Sigmoid colon (tissue), 7 donors: ENCODE results near the gene NECTIN2. TPM values are rescaled to one million over a fixed set of nuclear protein-coding genes. Genes with fewer than 3 reads are reported as not detected.

Source experiments
- DNase-seq: peaks from one replicate; pipeline ENCODE4 v3.0.0-alpha.2; 2019
- H3K27ac ChIP-seq, 4 donors: fragments of 200-600 bp; sonication (generic); one replicate each; pipeline ENCODE4 v1.5.1; 2016 to 2019; ENCODE audit warnings: mild to moderate bottlenecking in 1 of 4
- H3K27me3 ChIP-seq, 3 donors: fragments of 200-600 bp; sonication (generic); one replicate each; pipeline ENCODE4 v1.5.1; 2019; ENCODE audit warnings: mild to moderate bottlenecking in 1 of 3
- H3K36me3 ChIP-seq, 4 donors: fragments of 200-600 bp; sonication (generic); one replicate each; pipeline ENCODE4 v1.5.1; 2016 to 2019
- H3K4me1 ChIP-seq, 4 donors: fragments of 200-600 bp; sonication (generic); one replicate each; pipeline ENCODE4 v1.5.1; 2017 to 2019
- H3K4me3 ChIP-seq, 4 donors: fragments of 200-600 bp; sonication (generic); one replicate each; pipeline ENCODE4 v1.5.1; 2017 to 2019; ENCODE audit warnings: mild to moderate bottlenecking in 2 of 4, moderate library complexity in 1 of 4
- H3K9me3 ChIP-seq, 4 donors: fragments of 200-600 bp in 3 of 4; sonication (generic) in 3 of 4; one replicate each; pipeline versions ENCODE4 v1.5.1 to v1.6.1; 2013 to 2019
- EP300 ChIP-seq, 4 donors: sonication (generic); formaldehyde crosslinking; IDR thresholded peaks; one replicate each; pipeline ENCODE4 v1.6.1; 2017; ENCODE audit warnings: antibody characterized with exemption in 4 of 4
- POLR2A ChIP-seq, 2 donors: fragments of 450-650 bp; IDR thresholded peaks; one replicate each; pipeline ENCODE4 v1.6.1; 2016; ENCODE audit warnings: antibody characterized with exemption in 2 of 2, mild to moderate bottlenecking in 2 of 2, moderate library complexity in 2 of 2
- POLR2AphosphoS5 ChIP-seq, 4 donors: sonication (generic); formaldehyde crosslinking; IDR thresholded peaks; one replicate each; pipeline ENCODE4 v1.6.1; 2017; ENCODE audit warnings: antibody characterized with exemption in 4 of 4
- WGBS, 2 donors: extraction: QIAGEN DNeasy Blood & Tissue Kit; methylation state at CpG; one replicate each; pipeline ENCODE4 v1.1.7; 2013; 5-methylcytosine and 5-hydroxymethylcytosine counted together
- intact Hi-C: fragments of 100-400 bp; cut with DNase I; formaldehyde crosslinking; loops from one replicate; pipeline ENCODE4 v1.15.1; 2023
- polyA plus RNA-seq, 3 donors: library from polyadenylated mRNA; stranded (reverse); fragments of 200-250 nt; gene quantifications; one replicate each; pipeline ENCODE4 v1.2.3, GENCODE V29; 2013
- total RNA-seq, 4 donors: library from RNA; depleted of rRNA; stranded (reverse); fragments of >200 nt; gene quantifications; one replicate each; pipeline ENCODE4 v1.1.0, GENCODE V29; 2016
- TF ChIP-seq, protein P1 (sequence below), 4 experiments: fragments of 450-650 bp in 3 of 4; fragments of 200-600 bp in 1 of 4; IDR thresholded peaks; one replicate each; pipeline ENCODE4 v1.5.1; 2016 to 2019; ENCODE audit warnings: antibody characterized with exemption in 4 of 4, mild to moderate bottlenecking in 3 of 4, moderate library complexity in 2 of 4
- donor health status: healthy with polysubstance abuse.
- donor health status: Bipolar disorder and iron deficiency.
- donor health status: healthy.

The NECTIN2 gene
- total and polyA plus RNA-seq, 7 donors = 15.6 to 68.6 (median 27.3) TPM

DNA sequence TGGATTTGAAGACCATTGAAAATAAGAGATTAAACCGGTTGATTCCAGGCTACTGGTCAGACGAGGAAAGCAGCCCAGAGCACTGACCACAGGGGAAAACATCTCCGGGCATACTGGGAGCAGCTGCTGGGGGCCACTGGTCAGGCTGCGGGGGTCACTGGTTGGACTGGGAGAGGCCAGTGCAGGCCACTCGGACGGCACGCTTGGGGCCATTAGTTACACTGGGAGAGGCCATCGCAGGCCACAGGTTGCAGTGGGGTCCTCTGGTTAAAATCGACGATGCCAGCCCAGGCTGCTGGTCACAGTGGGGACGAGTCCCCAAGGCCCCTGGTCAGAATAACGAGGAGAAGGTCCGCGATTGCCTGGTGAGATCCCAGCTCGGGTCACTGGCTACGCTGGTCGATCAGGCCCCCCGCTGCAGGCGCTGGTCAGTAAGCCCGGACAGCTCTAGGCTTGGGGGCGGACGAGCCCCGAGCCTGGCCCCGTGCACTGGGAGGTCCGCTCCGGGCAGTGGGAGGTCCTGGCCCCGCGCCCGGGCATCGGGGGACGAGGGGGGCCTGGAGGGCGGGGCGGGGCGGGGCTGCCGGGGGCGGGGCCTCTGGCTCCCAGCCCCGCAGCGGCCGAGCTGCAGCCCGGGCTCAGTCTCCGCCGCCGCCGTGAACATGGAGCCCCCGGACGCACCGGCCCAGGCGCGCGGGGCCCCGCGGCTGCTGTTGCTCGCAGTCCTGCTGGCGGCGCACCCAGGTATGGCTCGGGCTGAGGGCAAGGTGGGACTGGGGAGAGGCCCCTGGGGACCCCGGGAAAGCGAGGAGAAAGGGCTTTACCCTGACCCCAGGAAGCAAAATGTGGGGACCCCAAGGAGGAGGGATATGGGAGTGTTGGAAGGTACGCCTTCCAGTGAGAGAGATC lies 37.4 kb upstream of the NECTIN2 start, which contains the start of gene BCAM:
Gene BCAM (plus strand): TSS at position 641 of the 909 bp plus-strand sequence. CDS start 22 bp downstream, at position 663.
- no peak for TF ChIP-seq EP300 (IDR thresholded peaks at IDR 0.05)
- peak in 3 of 4 donors; percentile 23 to 54 (median 48) for TF ChIP-seq POLR2AphosphoS5 (IDR thresholded peaks at IDR 0.05)
- WGBS, 2 donors = 2 to 3% methylated on average over 59 of the region's 59 CpGs
- peak; percentile 91 for DNase-seq
- peaks cover 0 to 28% (median 20%) of the 10 kb centered on the region in 4 donors for H3K4me1 ChIP-seq
- H3K9me3 ChIP-seq = no peaks in the 10 kb centered on the region
- no peaks in the 10 kb centered on the region for H3K36me3 ChIP-seq
- intact Hi-C loops = loop anchor here (2.0 kb wide), 1 partner anchor 36 kb away; no protein-coding TSS in a partner anchor
- peak within 1 kb of the TSS; percentile 49 to 77 (median 59) for H3K27ac ChIP-seq
- no peaks in the 10 kb centered on the region for H3K27me3 ChIP-seq
- H3K4me3 ChIP-seq = peak within 1 kb of the TSS; percentile 34 to 55 (median 52)

DNA sequence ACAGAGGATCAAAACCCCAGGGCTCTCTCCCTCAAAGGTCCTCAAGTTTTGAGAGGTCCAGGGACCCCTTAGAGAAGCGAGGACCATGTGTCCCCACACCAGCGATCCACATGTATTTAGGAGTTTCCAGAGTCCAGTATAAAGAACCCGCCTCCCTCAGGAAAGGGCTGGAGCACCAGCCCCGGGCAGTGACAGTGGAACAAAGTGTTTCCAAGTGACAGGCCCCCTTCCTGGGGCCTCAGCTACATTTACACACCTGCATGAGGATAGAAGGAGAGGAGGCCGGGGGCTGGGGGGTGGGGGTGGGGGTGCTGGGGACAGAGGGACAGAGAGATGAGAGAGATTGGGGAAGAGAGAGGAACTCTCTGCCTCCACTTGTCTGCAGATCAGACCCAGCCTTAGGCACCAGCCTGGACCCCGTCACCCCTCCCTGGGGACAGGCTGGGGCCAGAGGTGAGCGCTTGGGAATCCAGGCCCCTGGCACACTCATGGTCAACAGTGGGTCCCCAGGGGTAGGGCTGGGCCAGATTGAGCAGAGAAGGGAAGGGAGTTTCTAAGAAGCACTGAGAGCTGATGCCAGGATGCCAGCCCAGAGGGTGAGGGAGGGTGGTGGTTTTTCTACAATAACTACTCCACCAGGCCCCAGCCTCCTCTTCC lies 36.4 kb upstream of the NECTIN2 start:
- H3K9me3 ChIP-seq = no peaks in the 10 kb centered on the region
- H3K4me3 ChIP-seq = peak overlapping the region in 3 of 4 donors; percentile 50 to 55 (median 54)
- peaks cover 0 to 28% (median 20%) of the 10 kb centered on the region in 4 donors for H3K4me1 ChIP-seq
- no peaks in the 10 kb centered on the region for H3K36me3 ChIP-seq
- peak overlapping the region; percentile 49 to 77 (median 59) for H3K27ac ChIP-seq
- intact Hi-C loops = loop anchor here (2.0 kb wide), 1 partner anchor 35 kb away; no protein-coding TSS in a partner anchor
- no peaks in the 10 kb centered on the region for H3K27me3 ChIP-seq
- WGBS, 2 donors = 25 to 53% methylated on average over 7 of the region's 7 CpGs
- DNase-seq = no peak
- no peak for TF ChIP-seq POLR2AphosphoS5 (IDR thresholded peaks at IDR 0.05)
- TF ChIP-seq POLR2A (IDR thresholded peaks at IDR 0.05) = no peak

DNA sequence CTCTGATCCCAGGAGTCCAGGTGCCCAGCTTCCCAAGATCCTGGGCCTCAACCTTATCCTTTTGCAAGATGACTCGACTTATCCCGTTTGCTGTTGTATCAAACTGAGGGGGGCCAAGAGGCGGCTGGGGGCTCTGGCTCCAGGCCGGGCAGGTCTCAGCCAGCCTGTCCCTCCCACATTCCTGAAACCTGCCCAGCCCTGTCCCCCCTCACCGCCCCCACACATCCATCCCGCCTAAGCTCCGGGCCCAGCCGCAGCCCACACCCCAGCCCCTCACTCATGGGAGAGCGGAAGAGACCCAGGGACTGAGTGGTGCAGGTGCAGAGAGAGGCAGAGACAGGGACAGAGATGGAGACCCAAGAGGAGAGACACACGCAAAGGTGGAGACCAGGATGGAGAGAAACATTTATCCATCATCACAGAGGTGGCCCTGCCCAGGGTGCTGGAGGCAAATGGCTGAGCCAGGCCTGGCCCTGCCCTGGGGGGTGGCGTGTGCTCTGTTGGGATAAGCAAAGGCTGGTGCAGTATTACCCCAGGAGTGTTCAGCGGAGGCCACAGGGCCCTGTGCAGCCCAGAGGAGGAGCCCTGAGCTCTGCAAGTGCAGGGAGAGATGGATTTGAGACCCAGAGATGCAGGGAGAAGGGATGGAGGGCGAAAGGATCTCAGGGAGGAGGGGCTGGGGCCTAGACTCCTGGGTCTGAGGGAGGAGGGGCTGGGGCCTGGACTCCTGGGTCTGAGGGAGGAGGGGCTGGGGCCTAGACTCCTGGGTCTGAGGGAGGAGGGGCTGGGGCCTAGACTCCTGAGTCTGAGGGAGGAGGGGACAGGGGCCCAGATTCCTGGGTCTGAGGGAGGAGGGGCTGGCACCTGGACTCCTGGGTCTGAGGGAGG lies 35.6 kb upstream of the NECTIN2 start:
- TF ChIP-seq EP300 (IDR thresholded peaks at IDR 0.05) (no peak), POLR2AphosphoS5 (IDR thresholded peaks at IDR 0.05) (no peak), POLR2A (IDR thresholded peaks at IDR 0.05) (no peak)
- TF ChIP-seq, protein P1, sequence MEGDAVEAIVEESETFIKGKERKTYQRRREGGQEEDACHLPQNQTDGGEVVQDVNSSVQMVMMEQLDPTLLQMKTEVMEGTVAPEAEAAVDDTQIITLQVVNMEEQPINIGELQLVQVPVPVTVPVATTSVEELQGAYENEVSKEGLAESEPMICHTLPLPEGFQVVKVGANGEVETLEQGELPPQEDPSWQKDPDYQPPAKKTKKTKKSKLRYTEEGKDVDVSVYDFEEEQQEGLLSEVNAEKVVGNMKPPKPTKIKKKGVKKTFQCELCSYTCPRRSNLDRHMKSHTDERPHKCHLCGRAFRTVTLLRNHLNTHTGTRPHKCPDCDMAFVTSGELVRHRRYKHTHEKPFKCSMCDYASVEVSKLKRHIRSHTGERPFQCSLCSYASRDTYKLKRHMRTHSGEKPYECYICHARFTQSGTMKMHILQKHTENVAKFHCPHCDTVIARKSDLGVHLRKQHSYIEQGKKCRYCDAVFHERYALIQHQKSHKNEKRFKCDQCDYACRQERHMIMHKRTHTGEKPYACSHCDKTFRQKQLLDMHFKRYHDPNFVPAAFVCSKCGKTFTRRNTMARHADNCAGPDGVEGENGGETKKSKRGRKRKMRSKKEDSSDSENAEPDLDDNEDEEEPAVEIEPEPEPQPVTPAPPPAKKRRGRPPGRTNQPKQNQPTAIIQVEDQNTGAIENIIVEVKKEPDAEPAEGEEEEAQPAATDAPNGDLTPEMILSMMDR (IDR thresholded peaks at IDR 0.05) = no peak
- H3K36me3 ChIP-seq = no peaks in the 10 kb centered on the region
- H3K27me3 ChIP-seq = no peaks in the 10 kb centered on the region
- peak overlapping the region in 2 of 4 donors; percentile 54 to 55 for H3K4me3 ChIP-seq
- intact Hi-C loops = no loop called here
- H3K4me1 ChIP-seq = peaks cover 0 to 28% (median 20%) of the 10 kb centered on the region in 4 donors
- DNase-seq = no peak
- no peaks in the 10 kb centered on the region for H3K9me3 ChIP-seq
- 71 to 87% methylated on average over 13 of the region's 13 CpGs for WGBS, 2 donors
- no peak overlapping the region for H3K27ac ChIP-seq

DNA sequence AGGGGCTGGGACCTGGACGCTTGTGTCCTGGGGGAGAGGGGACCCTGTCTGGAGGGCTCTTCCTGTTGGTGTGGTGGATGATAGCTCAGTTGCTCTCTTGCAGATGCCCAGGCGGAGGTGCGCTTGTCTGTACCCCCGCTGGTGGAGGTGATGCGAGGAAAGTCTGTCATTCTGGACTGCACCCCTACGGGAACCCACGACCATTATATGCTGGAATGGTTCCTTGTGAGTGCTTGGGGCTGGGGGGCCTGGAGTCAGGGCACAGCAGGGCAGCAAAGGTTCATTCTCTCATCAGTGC lies 35.0 kb upstream of the NECTIN2 start:
- H3K36me3 ChIP-seq = no peaks in the 10 kb centered on the region
- H3K4me3 ChIP-seq = no peak overlapping the region
- peaks cover 0 to 28% (median 20%) of the 10 kb centered on the region in 4 donors for H3K4me1 ChIP-seq
- TF ChIP-seq POLR2A (IDR thresholded peaks at IDR 0.05) = no peak
- TF ChIP-seq POLR2AphosphoS5 (IDR thresholded peaks at IDR 0.05) = no peak
- TF ChIP-seq EP300 (IDR thresholded peaks at IDR 0.05) = no peak
- TF ChIP-seq, protein P1 (IDR thresholded peaks at IDR 0.05) = no peak
- H3K27ac ChIP-seq = no peak overlapping the region
- intact Hi-C loops = no loop called here
- DNase-seq = no peak
- H3K27me3 ChIP-seq = no peaks in the 10 kb centered on the region
- H3K9me3 ChIP-seq = no peaks in the 10 kb centered on the region
- WGBS, 2 donors = 92 to 93% methylated on average over 7 of the region's 7 CpGs

DNA sequence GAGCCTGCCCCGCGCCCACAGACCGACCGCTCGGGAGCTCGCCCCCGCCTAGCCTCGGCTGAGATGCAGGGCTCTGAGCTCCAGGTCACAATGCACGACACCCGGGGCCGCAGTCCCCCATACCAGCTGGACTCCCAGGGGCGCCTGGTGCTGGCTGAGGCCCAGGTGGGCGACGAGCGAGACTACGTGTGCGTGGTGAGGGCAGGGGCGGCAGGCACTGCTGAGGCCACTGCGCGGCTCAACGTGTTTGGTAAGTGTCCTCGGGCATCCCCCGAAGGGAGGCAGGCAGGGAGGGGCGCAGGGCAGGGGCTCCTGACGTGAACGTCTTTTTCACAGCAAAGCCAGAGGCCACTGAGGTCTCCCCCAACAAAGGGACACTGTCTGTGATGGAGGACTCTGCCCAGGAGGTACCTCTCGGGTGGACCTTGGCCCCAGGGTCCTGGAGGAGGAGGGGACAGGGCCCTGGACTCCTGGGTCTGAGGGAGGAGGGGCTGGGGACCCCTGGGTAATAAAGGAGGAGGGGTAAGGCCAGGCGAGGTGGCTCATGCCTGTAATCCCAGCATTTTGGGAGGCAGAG lies 33.9 kb upstream of the NECTIN2 start:
- TF ChIP-seq EP300 (IDR thresholded peaks at IDR 0.05) (no peak), POLR2AphosphoS5 (IDR thresholded peaks at IDR 0.05) (no peak), POLR2A (IDR thresholded peaks at IDR 0.05) (no peak)
- TF ChIP-seq, protein P1 (IDR thresholded peaks at IDR 0.05) = no peak
- H3K36me3 ChIP-seq = no peaks in the 10 kb centered on the region
- H3K27me3 ChIP-seq = no peaks in the 10 kb centered on the region
- intact Hi-C loops = no loop called here
- peaks cover 0 to 28% (median 20%) of the 10 kb centered on the region in 4 donors for H3K4me1 ChIP-seq
- 91 to 94% methylated on average over 28 of the region's 28 CpGs for WGBS, 2 donors
- no peak overlapping the region for H3K4me3 ChIP-seq
- no peak for DNase-seq
- H3K27ac ChIP-seq = no peak overlapping the region
- no peaks in the 10 kb centered on the region for H3K9me3 ChIP-seq
